NCI-H1436 (cell line): Measurements from ENCODE around the gene KIRREL3.
A peak's percentile ranks its signal among the peaks of the same experiment; 100 is the strongest.
"Not testable (repeated sequence)": the region's sequence is repeated elsewhere in the genome, so short reads cannot be mapped to it uniquely, and the experiment has no call there.

ENCODE experiments used
- DNase-seq: peaks from one replicate; lab custom pipeline; 2025; lab: John Stamatoyannopoulos, UW

KIRREL3 gene

DNA sequence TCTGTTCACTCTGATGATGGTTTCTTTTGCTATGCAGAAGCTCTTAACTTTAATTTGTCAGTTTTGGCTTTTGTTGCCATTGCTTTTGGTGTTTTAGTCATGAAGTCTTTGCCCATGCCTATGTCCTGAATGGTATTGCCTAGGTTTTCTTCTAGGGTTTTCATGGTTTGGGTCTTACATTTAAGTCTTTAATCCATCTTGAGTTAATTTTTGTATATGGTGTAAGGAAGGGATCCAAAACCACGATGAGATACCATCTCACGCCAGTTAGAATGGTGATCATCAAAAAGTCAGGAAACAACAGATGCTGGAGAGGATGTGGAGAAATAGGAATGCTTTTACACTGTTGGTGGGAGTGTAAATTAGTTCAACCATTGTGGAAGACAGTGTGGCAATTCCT lies 48.0 kb downstream of the KIRREL3 start:
- DNase-seq = not testable (repeated sequence)

- no peak for DNase-seq
Measured at GRCh38 chr11:126951465-126951864, 49.1 kb downstream of the KIRREL3 start.

DNA sequence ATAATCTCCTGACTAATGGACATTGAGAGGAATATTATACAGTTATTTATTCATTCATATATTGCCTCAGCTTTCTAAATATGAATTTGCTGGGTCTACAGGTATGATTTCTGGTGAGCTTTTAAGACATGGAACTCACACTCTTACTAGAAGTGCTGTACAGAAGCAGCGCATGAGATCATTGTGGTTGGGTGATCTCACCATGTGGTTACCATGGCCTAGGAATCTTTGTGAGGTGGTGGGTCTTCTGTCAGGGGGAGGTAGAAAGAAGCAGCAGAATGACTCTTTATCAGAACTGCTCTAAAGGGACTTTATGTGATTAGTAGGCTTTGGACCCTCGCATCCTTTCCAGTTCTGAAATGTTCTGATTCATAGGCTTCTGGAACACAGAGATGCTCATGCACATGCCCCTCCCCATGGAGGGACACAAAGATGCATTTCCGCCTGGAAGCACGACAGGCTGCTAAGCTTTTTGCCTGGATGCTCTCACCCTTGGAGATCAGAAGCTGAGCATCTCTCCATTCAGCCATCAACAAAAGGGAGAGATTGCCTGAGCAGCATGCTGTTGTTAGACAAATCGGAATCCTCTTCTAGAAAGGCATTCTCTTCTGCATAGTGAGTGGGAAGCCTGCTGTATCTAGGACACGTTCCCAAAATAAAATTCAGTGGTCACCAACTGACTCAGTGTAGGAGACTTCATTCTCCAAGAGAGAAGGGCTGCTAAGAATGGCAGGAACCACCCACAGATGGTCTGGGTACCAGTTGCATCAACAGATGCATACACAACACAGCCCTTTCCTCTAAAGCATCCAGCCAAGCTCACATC lies 51.3 kb downstream of the KIRREL3 start:
- DNase-seq = no peak

DNA sequence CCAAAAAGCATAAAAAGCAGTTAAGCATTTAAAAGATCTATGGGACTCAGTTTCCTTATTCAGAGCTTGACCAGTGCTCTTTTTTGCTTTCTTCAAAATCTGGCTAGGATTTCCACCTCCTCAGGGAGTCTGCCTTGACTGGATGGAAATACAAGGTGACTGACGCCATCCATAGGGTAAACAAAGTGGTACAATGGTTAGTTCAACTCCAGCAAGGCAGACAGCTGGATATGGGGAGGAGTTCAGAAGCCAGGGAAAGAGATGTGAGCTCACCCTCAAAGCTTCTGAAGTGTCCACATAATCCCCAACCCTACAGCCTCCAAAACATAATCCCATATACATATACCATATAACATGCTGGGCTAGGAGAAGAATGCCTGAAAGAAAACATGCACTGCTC lies 52.0 kb downstream of the KIRREL3 start:
- no peak for DNase-seq

GRCh38 chr11:126945319-126945718 lies 55.3 kb downstream of the KIRREL3 start:
- no peak for DNase-seq

DNA sequence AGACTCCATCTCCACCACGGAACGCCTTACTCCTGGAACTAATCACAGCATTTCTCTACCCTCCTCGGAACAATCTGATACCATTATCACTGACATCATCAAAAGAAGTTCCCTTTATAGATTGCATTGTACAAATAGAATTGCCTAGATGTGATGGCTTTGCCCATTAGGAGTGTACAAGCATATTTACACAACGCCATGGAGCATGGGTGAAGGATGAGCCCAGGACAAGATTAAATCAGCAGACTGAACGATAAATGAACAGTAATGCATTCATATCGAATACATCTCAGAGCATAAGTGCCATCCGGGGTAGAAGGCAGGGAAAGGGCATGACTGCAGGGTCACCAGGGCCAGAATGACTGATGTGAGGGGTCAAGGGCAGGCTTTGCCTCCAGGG lies 57.3 kb downstream of the KIRREL3 start:
- no peak for DNase-seq

DNA sequence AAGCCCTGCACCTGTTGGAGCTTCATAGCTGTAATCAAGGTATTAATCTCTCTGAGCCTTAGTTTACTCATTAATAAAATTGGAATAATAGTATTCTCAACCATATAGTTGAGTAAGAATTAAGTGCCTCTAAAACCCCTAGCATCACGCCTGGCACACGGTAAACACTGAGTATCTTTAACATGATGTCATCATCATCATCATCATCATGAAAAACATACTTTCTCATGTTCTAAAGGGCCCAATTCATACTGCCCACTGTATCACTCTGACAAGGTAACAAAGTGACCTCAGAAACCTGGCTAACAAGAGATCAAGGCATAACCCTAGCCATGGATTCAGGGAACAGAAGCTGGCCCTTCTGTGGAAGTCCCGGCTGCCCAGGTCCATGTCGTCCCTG lies 58.4 kb downstream of the KIRREL3 start:
- no peak for DNase-seq

DNA sequence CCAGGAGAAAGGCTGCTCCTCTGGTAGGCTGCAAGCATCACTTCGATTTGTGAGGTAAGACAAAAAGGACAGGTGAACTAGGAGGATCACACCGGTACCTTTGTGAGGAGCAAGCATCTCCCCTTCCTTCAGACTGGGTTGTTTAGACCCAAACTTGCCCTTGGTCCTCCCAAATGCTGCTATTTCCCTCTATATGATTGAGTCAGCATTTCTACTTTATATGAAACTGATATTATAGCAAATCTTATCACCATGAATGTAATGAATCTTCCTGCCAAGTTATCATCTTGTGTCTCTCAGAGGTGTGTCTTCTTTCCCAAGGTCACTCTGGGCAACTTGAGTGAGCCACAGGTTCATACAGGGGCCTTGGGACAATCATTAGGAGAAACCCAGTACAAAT lies 61.0 kb downstream of the KIRREL3 start:
- DNase-seq = no peak

DNA sequence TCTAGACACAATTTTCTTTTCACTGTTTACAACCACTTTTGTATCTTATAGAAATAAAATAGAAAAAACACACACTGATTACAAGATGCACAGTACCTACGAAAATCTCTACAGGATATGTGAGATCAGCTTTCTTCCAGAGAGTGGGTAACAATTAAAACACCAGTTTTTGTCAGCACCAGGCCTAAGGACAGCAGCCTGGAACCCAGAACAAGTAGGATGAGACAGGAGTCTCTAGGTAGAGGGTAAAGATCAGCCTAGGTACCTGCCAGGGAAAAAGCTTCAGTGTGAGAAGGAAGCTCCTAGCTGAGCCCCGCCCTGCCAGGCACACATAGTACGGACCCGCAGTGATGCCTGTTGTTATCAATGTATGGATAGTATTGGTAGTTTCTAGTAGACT lies 61.9 kb downstream of the KIRREL3 start:
- no peak for DNase-seq

DNA sequence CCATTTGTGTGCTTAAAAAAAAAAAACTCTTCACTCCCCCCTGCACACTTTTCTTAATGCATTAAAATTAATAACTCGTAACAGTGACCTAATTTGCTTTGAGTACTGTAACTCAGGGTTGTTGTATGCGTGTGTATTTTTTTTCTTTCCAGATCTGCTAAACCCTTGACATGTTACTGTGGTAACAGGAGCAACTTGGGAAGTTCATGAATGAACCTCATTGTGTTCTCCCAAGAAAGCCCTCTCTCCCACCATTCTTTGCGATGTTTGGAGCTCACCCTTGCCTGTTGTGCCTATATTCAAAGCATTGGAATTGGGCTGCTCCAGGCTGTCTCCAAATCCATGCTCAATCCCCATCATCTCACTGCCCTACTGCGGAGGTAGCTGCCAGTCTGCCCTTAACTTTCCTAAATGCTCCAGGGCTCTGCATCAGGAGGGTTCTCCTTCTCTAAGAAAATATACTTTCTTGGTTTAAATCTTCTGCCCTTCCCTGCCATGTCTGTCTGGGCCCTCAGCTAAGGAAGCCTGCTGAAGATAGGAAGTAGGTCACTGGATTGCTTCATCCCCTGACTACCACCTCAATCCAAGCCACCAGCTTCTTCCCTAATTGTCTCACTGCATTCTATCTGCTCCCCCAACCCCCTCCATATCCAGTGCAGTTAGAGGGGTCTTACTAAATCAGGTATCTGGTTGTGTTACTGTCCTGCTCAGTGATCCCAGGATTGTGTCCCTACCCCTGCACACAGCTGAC lies 70.3 kb downstream of the KIRREL3 start:
- peak; percentile 47 for DNase-seq

GRCh38 chr11:126929179-126930061 lies 71.2 kb downstream of the KIRREL3 start:
- DNase-seq = peak; percentile 70

- DNase-seq = no peak
Measured at GRCh38 chr11:126927623-126928022, 72.9 kb downstream of the KIRREL3 start.

- DNase-seq = no peak
Measured at GRCh38 chr11:126926376-126926791, 74.2 kb downstream of the KIRREL3 start.

- no peak for DNase-seq
Measured at GRCh38 chr11:126925321-126926093, 75.1 kb downstream of the KIRREL3 start.

- no peak for DNase-seq
Measured at GRCh38 chr11:126924376-126925040, 76.1 kb downstream of the KIRREL3 start.

- no peak for DNase-seq
Measured at GRCh38 chr11:126920833-126921232, 79.7 kb downstream of the KIRREL3 start.

DNA sequence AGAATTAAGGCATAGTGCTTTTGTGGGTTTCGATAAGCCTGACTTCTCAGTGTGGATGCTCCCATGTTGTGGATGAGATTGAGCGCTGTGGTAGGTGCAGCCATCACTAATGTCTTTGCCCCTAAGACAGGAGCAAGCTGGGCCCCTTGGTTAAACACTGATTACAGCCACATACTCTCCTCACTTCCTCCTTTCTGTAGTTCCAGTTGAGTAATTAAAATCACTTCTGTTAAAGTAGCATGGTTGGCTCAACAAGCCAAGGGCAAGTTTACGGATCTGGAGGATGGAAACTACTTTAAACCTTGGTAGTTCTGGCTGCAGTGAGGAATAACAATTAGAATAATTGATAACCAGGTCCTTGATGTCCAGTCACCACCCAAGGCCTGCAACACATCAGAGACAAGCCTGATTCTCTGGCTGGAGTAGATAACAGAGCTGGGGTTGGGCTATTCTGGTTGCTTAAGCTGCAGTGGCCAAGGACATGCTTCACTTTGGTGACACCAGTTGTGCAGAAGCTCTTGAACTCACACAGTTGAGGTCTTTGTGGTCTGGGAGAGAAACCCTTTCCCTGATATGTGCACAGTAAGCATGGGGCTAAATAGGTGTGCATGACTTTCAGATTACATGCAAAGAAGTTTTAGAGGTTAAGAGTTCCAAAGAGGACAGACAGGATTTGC lies 81.3 kb downstream of the KIRREL3 start:
- no peak for DNase-seq

GRCh38 chr11:126918556-126918955 lies 82.0 kb downstream of the KIRREL3 start:
- no peak for DNase-seq

DNA sequence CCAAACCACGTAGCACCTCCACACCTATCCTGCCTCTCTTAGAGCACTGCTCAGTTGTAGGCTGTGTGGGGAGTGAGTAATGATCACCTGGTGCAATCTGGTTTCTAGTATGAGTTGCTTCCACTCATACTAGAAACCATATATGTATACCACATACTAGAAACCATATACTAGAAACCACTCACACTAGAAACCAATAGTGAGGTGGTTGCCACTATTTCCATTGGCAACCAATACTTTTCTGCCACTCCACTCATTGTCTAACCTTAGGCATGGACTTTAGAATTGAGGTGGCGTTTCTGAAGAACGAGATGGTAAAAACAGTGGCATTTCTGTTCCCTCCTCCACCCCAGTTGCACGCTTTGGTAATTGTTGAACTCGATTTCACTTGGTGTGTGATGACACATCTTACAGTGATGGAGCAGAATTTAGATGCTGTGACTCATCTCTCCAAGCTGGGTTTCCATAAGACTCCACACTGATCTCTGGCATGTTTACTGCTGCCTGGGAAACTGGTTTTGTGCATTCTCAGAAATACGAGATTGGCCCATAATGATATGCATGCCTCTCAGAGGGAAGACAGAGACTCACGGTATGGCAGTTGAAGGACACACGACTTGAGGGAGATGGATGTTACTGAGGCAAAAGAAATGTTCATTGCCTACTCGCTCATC lies 82.9 kb downstream of the KIRREL3 start:
- DNase-seq = no peak

GRCh38 chr11:126915430-126915829 lies 85.1 kb downstream of the KIRREL3 start:
- no peak for DNase-seq
